ENCODE measurements around the gene L1TD1. TPM values are rescaled to one million over a fixed set of nuclear protein-coding genes. Genes with fewer than 3 reads are reported as not detected.
"Not testable (repeated sequence)": the region's sequence is repeated elsewhere in the genome, so short reads cannot be mapped to it uniquely, and the experiment has no call there.

Gene L1TD1
- total RNA-seq, 6 experiments from 2014 or later = not detected

- no peak for DNase-seq
- H3K9me3 Mint-ChIP-seq = peaks cover 5% of the 10 kb centered on the region; the same call in 1 of the 2 replicates
- no peaks in the 10 kb centered on the region for H3K36me3 Mint-ChIP-seq (ENCODE audit: low read depth)
- no peak overlapping the region for H3K27ac Mint-ChIP-seq
- TF ChIP-seq CTCF (IDR thresholded peaks at IDR 0.05) = no peak
- peaks cover 6% of the 10 kb centered on the region; the same call in 1 of the 2 replicates for H3K27me3 Mint-ChIP-seq (ENCODE audit: insufficient read depth)
- no peaks in the 10 kb centered on the region for H3K4me1 Mint-ChIP-seq (ENCODE audit: low read depth)
- H3K4me3 Mint-ChIP-seq = no peak overlapping the region
These were observed 10.3 kb upstream of the L1TD1 start for GRCh38 chr1:62184336-62184735.

GRCh38 chr1:62185233-62185632, 9.4 kb upstream of the L1TD1 start:
- DNase-seq; H3K27me3 Mint-ChIP-seq (ENCODE audit: insufficient read depth); H3K4me3 Mint-ChIP-seq; H3K36me3 Mint-ChIP-seq (ENCODE audit: low read depth); H3K4me1 Mint-ChIP-seq (ENCODE audit: low read depth); H3K27ac Mint-ChIP-seq; H3K9me3 Mint-ChIP-seq: not testable (repeated sequence)

- DNase-seq = no peak
- Mint-ChIP-seq H3K27ac (no peak overlapping the region), H3K9me3 (peaks cover 5% of the 10 kb centered on the region; the same call in 1 of the 2 replicates), H3K27me3 (ENCODE audit: insufficient read depth) (peaks cover 6% of the 10 kb centered on the region; the same call in 1 of the 2 replicates), H3K36me3 (ENCODE audit: low read depth) (no peaks in the 10 kb centered on the region; the same call in 1 of the 2 replicates), H3K4me1 (ENCODE audit: low read depth) (no peaks in the 10 kb centered on the region), H3K4me3 (no peak overlapping the region)
- TF ChIP-seq CTCF (IDR thresholded peaks at IDR 0.05) = no peak
These were observed 9.0 kb upstream of the L1TD1 start for GRCh38 chr1:62185677-62186076.

GRCh38 chr1:62187548-62187947, 7.1 kb upstream of the L1TD1 start:
- DNase-seq = no peak
- peaks cover 6% of the 10 kb centered on the region; the same call in 1 of the 2 replicates for H3K27me3 Mint-ChIP-seq (ENCODE audit: insufficient read depth)
- no peak overlapping the region for H3K27ac Mint-ChIP-seq
- H3K9me3 Mint-ChIP-seq = peaks cover 5% of the 10 kb centered on the region
- no peak overlapping the region for H3K4me3 Mint-ChIP-seq
- H3K36me3 Mint-ChIP-seq (ENCODE audit: low read depth) = no peaks in the 10 kb centered on the region; the same call in 1 of the 2 replicates
- H3K4me1 Mint-ChIP-seq (ENCODE audit: low read depth) = no peaks in the 10 kb centered on the region
- no peak for TF ChIP-seq CTCF (IDR thresholded peaks at IDR 0.05)

GRCh38 chr1:62188111-62188510, 6.5 kb upstream of the L1TD1 start:
- no peak overlapping the region for H3K27ac Mint-ChIP-seq
- no peak for TF ChIP-seq CTCF (IDR thresholded peaks at IDR 0.05)
- H3K36me3 Mint-ChIP-seq (ENCODE audit: low read depth) = no peaks in the 10 kb centered on the region; the same call in 1 of the 2 replicates
- DNase-seq = no peak
- H3K9me3 Mint-ChIP-seq = peaks cover 5% of the 10 kb centered on the region
- no peak overlapping the region for H3K4me3 Mint-ChIP-seq
- H3K27me3 Mint-ChIP-seq (ENCODE audit: insufficient read depth) = peaks cover 6% of the 10 kb centered on the region; the same call in 1 of the 2 replicates
- no peaks in the 10 kb centered on the region for H3K4me1 Mint-ChIP-seq (ENCODE audit: low read depth)

GRCh38 chr1:62196086-62196690, 1.5 kb downstream of the L1TD1 start:
- H3K27me3 Mint-ChIP-seq (ENCODE audit: insufficient read depth) = peaks cover 10% of the 10 kb centered on the region
- no peaks in the 10 kb centered on the region for H3K4me1 Mint-ChIP-seq (ENCODE audit: low read depth)
- no peak overlapping the region for H3K27ac Mint-ChIP-seq
- no peak for DNase-seq
- no peak overlapping the region for H3K4me3 Mint-ChIP-seq
- peaks cover 10% of the 10 kb centered on the region; the same call in 1 of the 2 replicates for H3K36me3 Mint-ChIP-seq (ENCODE audit: low read depth)
- H3K9me3 Mint-ChIP-seq = peaks cover 16% of the 10 kb centered on the region
- no peak for TF ChIP-seq CTCF (IDR thresholded peaks at IDR 0.05)
